ENCODE data around the gene LRRC8B. TPM values are rescaled to one million over a fixed set of nuclear protein-coding genes. Genes with fewer than 3 reads are reported as not detected.

LRRC8B gene
- total and polyA plus RNA-seq, 3 donors from 2014 or later, result 20.5 to 42.1 (median 29.7) TPM

GRCh38 chr1:89608319-89608983 is 83.8 kb downstream of the LRRC8B start:
- intact Hi-C loops (cut with DNase I; ENCODE audit: low total_unique reads), result loop anchor here (10.0 kb wide), 1 partner anchor 124 kb away; no protein-coding TSS in a partner anchor
- 57 to 70% methylated on average over 9 of the region's 9 CpGs for WGBS, 2 donors
- TF ChIP-seq CTCF (IDR thresholded peaks at IDR 0.05), result no peak
- no peak for TF ChIP-seq POLR2A (IDR thresholded peaks at IDR 0.05)
- H3K27me3 ChIP-seq, result no peaks in the 10 kb centered on the region
- no peaks in the 10 kb centered on the region for H3K36me3 ChIP-seq (ENCODE audit: low read depth, missing control alignments)
- no peaks in the 10 kb centered on the region for H3K9me3 ChIP-seq
- H3K4me3 ChIP-seq, result no peak overlapping the region
- DNase-seq, result peak; percentile 50
- peak overlapping the region; percentile 28 to 65 for H3K27ac ChIP-seq
- H3K4me1 ChIP-seq, result peaks cover 22% of the 10 kb centered on the region

GRCh38 chr1:89608984-89609725 is 84.5 kb downstream of the LRRC8B start:
- H3K9me3 ChIP-seq, result no peaks in the 10 kb centered on the region
- 82 to 94% methylated on average over 10 to 20 of the region's 20 CpGs for WGBS, 2 donors
- H3K27ac ChIP-seq, result peak overlapping the region in 1 of 2 donors; percentile 28
- no peak overlapping the region for H3K4me3 ChIP-seq
- H3K27me3 ChIP-seq, result no peaks in the 10 kb centered on the region
- H3K36me3 ChIP-seq (ENCODE audit: low read depth, missing control alignments), result no peaks in the 10 kb centered on the region
- DNase-seq, result no peak
- no peak for TF ChIP-seq POLR2A (IDR thresholded peaks at IDR 0.05)
- no peak for TF ChIP-seq CTCF (IDR thresholded peaks at IDR 0.05)
- intact Hi-C loops (cut with DNase I; ENCODE audit: low total_unique reads), result loop anchor here (10.0 kb wide), 1 partner anchor 124 kb away; no protein-coding TSS in a partner anchor
- H3K4me1 ChIP-seq, result peaks cover 19% of the 10 kb centered on the region

GRCh38 chr1:89609781-89610456 is 85.3 kb downstream of the LRRC8B start:
- WGBS, 2 donors, result 74 to 82% methylated on average over 6 to 13 of the region's 14 CpGs
- DNase-seq, result no peak
- intact Hi-C loops (cut with DNase I; ENCODE audit: low total_unique reads), result loop anchor here (10.0 kb wide), 1 partner anchor 125 kb away; no protein-coding TSS in a partner anchor

GRCh38 chr1:89610457-89611011 is 85.9 kb downstream of the LRRC8B start:
- Histone ChIP-seq H3K36me3 (ENCODE audit: low read depth, missing control alignments) (no peaks in the 10 kb centered on the region), H3K4me1 (peaks cover 18% of the 10 kb centered on the region), H3K4me3 (no peak overlapping the region), H3K27ac (no peak overlapping the region), H3K9me3 (no peaks in the 10 kb centered on the region), H3K27me3 (no peaks in the 10 kb centered on the region)
- no peak for DNase-seq
- 56 to 61% methylated on average over 8 to 15 of the region's 15 CpGs for WGBS, 2 donors
- intact Hi-C loops (cut with DNase I; ENCODE audit: low total_unique reads), result no loop called here
- no peak for TF ChIP-seq POLR2A (IDR thresholded peaks at IDR 0.05)
- no peak for TF ChIP-seq CTCF (IDR thresholded peaks at IDR 0.05)

More at GRCh38 chr1:89609781-89610456, 85.3 kb downstream of the LRRC8B start:
- Histone ChIP-seq H3K36me3 (ENCODE audit: low read depth, missing control alignments) (no peaks in the 10 kb centered on the region), H3K4me3 (no peak overlapping the region), H3K27ac (no peak overlapping the region), H3K4me1 (peaks cover 19% of the 10 kb centered on the region), H3K9me3 (no peaks in the 10 kb centered on the region), H3K27me3 (no peaks in the 10 kb centered on the region)
- TF ChIP-seq POLR2A (IDR thresholded peaks at IDR 0.05) (no peak), CTCF (IDR thresholded peaks at IDR 0.05) (no peak)

All from testis (tissue), 3 donors.